Fibroblast of villous mesenchyme (primary cell): ENCODE data around the gene DAW1. TPM values are rescaled to one million over a fixed set of nuclear protein-coding genes. Genes with fewer than 3 reads are reported as not detected.
"Not testable (repeated sequence)": the region's sequence is repeated elsewhere in the genome, so short reads cannot be mapped to it uniquely, and the experiment has no call there.

ENCODE experiments used
- DNase-seq: peaks from one replicate; pipeline ENCODE4 v3.0.0-alpha.2; 2010; ENCODE audit warnings: low read depth
- H3K4me3 ChIP-seq: 2 replicates; pipeline ENCODE4 v1.5.1; 2011; ENCODE audit warnings: low read depth, mild to moderate bottlenecking, low read length
- CTCF ChIP-seq: IDR thresholded peaks from 2 replicates; pipeline ENCODE4 v1.5.1; 2012; ENCODE audit warnings: low read depth, mild to moderate bottlenecking, low read length; ENCODE audit not compliant: insufficient read depth
- total RNA-seq: library from RNA; depleted of rRNA; stranded (reverse); fragments of >200 nt; gene quantifications from 2 replicates; pipeline ENCODE4 v1.2.3, GENCODE V29; 2012

The DAW1 gene
- total RNA-seq, 1 donor = not detected

GRCh38 chr2:227827143-227827542 lies 44.3 kb upstream of the DAW1 start:
- DNase-seq = no peak
- TF ChIP-seq CTCF = no peak
- no peak overlapping the region for H3K4me3 ChIP-seq

GRCh38 chr2:227828477-227828912 lies 42.9 kb upstream of the DAW1 start:
- TF ChIP-seq CTCF = no peak
- no peak overlapping the region for H3K4me3 ChIP-seq
- DNase-seq = no peak

GRCh38 chr2:227829337-227829736 lies 42.1 kb upstream of the DAW1 start:
- DNase-seq = no peak
- no peak for TF ChIP-seq CTCF
- no peak overlapping the region for H3K4me3 ChIP-seq

DNA sequence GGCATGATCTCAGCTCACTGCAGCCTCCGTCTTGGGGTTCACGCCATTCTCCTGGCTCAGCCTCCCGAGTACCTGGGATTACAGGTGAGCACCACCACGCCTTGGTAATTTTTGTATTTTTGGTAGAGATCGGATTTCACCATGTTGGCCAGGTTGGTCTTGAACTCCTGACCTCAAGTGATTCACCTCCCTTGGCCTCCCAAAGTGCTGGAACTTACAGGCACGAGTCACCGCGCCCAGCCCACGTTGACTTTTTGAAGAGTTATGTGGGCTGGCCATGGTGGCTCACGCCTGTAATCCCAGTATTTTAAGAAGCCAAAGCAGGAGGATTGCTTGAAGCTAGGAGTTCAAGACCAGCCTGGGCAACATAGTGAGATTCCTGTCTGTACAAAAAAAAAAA lies 37.0 kb upstream of the DAW1 start:
- TF ChIP-seq CTCF = no peak
- H3K4me3 ChIP-seq = no peak overlapping the region
- no peak for DNase-seq

GRCh38 chr2:227834916-227835650 lies 36.3 kb upstream of the DAW1 start:
- no peak for DNase-seq
- TF ChIP-seq CTCF = no peak
- no peak overlapping the region for H3K4me3 ChIP-seq

DNA sequence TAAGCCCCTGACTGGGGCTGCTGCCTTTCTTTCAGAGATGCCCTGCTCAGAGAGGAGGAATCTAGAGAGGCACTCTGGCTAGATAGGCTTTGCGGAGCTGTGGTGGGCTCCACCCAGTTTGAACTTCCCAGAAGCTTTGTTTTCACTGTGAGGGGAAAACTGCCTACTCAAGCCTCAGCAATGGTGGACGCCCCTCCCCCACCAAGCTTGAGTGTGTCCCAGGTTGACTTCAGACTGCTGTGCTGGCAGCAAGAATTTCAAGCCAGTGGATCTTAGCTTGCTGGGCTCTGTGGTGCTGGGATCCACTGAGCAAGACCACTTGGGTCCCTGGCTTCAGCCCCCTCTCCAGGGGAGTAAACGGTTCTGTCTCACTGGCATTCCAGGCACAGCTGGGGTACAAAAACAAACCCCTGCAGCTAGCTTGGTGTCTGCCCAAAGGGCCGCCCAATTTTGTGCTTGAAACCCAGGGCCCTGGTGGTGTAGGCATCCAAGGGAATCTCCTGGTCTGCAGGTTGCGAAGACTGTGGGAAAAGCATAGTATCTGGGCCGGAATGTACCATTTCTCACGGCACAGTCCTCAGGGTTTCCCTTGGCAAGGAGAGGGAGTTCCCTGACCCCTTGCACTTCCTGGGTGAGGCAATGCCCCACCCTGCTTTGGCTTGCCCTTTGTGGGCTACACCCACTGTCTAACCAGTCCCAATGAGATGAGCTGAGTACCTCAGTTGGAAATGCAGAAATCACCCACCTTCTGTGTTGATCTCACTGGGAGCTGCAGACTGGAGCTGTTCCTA lies 31.9 kb upstream of the DAW1 start:
- not testable (repeated sequence) for H3K4me3 ChIP-seq
- DNase-seq = peak; percentile 33

GRCh38 chr2:227846831-227847230 lies 24.6 kb upstream of the DAW1 start:
- H3K4me3 ChIP-seq = no peak overlapping the region
- DNase-seq = no peak
- TF ChIP-seq CTCF = no peak
